NB4 (cell line): ENCODE data around the gene CDH1.
"Not testable (repeated sequence)": the region's sequence is repeated elsewhere in the genome, so short reads cannot be mapped to it uniquely, and the experiment has no call there.

ENCODE experiments used
- DNase-seq: peaks from one replicate; pipeline ENCODE4 v3.0.0; 2010; ENCODE audit warnings: low read depth
- H3K4me3 ChIP-seq: one replicate; pipeline ENCODE4 v1.5.1; 2011; ENCODE audit warnings: mild to moderate bottlenecking, low read depth, low read length, moderate library complexity
- MAX ChIP-seq: IDR thresholded peaks from 2 replicates; pipeline ENCODE4 v1.6.1; 2011; ENCODE audit warnings: low read depth, low read length
- MYC ChIP-seq: IDR thresholded peaks from 2 replicates; pipeline ENCODE4 v1.6.1; 2011; ENCODE audit warnings: low read depth, low read length
- POLR2A ChIP-seq: IDR thresholded peaks from 2 replicates; pipeline ENCODE4 v1.6.1; 2011; ENCODE audit warnings: mild to moderate bottlenecking; ENCODE audit not compliant: insufficient read length; ENCODE audit errors: extremely low read depth
- TF ChIP-seq, protein P1 (sequence below): IDR thresholded peaks from one replicate; pipeline ENCODE4 v1.5.1; 2012; ENCODE audit warnings: low read depth, low read length

Gene CDH1

DNA sequence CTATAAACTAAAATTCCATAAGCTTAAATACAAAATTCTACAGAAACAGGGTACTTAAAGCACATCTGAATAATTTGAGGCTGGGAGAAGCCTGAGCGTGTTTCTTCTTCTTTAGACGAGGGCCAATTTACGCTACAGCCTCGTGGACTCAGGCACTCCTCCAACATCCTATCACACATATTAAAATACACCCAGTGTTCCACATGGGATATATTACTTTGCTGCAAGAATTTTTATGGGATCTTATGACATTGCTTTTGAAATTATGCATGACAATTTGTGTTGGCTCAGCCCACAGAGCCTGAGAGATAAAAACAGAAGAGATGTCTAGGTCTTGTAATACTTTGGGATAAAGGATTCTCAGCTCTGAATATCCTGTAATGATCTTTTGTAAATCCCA, 102.7 kb downstream of the CDH1 start:
- TF ChIP-seq POLR2A: no peak
- TF ChIP-seq MYC: no peak
- no peak for TF ChIP-seq MAX
- H3K4me3 ChIP-seq: no peak overlapping the region
- DNase-seq: no peak

DNA sequence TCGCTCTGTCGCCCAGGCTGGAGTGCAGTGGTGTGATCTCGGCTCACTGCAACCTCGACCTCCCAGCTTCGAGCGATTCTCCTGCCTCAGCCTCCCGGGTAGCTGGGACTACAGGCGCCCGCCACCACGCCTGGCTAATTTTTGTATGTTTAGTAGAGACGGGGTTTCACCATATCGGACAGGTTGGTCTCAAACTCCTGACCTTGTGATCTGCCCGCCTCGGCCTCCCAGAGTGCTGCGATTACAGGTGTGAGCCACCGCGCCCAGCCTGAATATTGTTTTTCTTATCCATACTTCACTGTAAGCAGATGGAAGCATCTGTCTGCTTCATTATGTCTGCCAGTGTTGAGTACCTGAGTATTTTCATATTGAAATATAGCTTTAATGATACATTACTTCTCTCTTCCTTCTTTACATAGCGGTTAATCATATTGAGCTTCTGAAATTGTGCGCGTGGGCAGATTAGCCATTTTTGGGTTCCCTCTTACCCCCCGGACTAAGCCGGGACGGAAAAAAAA, 105.9 kb downstream of the CDH1 start:
- H3K4me3 ChIP-seq: peak overlapping the region; percentile 82
- DNase-seq: not testable (repeated sequence)

DNA sequence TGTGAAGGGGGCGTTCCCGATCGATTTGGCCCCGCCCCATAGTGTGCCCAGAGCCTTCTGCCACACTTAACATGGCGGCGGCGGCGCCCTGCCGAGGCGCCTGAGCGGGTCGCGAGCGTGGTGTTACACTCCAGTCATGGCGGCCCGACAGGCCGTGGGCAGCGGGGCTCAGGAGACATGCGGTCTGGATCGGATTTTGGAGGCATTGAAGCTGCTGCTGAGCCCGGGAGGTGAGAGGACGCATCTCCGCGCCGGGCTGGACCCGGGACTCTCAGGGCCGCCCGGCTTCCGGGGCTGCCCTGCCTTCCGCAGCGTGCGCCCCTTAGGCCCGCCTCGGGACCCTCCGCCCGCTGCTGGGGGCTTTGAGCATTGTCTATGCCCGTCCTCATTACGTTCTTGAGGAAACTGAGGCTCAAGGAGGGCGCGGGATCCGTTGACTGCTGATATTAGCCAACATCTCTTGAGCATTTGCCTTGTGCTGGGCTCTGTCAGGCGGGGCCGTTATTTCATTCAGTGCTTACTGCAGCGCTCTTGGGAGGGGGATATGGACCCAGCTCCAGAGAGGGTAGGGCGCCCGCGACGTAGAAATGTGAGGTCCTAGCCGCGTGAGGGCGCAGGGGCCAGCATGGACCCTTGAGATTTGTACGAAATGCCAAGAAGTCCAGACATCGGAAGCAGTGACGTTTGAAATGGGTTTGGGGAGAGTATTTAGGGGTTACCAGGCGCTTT, 106.6 kb downstream of the CDH1 start, which contains the start of gene TANGO6:
Gene TANGO6, plus strand, starts transcription at position 50 of the 729 bp plus-strand sequence. Its CDS starts 87 bp downstream, at position 137.
- TF ChIP-seq MYC (peak; percentile 86), POLR2A (peak; percentile 73), MAX (peak; percentile 74)
- TF ChIP-seq, protein P1, sequence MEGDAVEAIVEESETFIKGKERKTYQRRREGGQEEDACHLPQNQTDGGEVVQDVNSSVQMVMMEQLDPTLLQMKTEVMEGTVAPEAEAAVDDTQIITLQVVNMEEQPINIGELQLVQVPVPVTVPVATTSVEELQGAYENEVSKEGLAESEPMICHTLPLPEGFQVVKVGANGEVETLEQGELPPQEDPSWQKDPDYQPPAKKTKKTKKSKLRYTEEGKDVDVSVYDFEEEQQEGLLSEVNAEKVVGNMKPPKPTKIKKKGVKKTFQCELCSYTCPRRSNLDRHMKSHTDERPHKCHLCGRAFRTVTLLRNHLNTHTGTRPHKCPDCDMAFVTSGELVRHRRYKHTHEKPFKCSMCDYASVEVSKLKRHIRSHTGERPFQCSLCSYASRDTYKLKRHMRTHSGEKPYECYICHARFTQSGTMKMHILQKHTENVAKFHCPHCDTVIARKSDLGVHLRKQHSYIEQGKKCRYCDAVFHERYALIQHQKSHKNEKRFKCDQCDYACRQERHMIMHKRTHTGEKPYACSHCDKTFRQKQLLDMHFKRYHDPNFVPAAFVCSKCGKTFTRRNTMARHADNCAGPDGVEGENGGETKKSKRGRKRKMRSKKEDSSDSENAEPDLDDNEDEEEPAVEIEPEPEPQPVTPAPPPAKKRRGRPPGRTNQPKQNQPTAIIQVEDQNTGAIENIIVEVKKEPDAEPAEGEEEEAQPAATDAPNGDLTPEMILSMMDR: peak; percentile 60
- peak within 1 kb of the TSS; percentile 82 for H3K4me3 ChIP-seq

GRCh38 chr16:68844211-68844564, 107.1 kb downstream of the CDH1 start:
- TF ChIP-seq, protein P1: no peak
- peak; percentile 19 for TF ChIP-seq POLR2A
- peak; percentile 74; the same call in 1 of the 2 replicates for TF ChIP-seq MAX
- TF ChIP-seq MYC: no peak
- DNase-seq: no peak
- peak overlapping the region; percentile 82 for H3K4me3 ChIP-seq

More for the DNA sequence above, 106.6 kb downstream of the CDH1 start, which contains the start of gene TANGO6:
- peak; percentile 95 for DNase-seq

DNA sequence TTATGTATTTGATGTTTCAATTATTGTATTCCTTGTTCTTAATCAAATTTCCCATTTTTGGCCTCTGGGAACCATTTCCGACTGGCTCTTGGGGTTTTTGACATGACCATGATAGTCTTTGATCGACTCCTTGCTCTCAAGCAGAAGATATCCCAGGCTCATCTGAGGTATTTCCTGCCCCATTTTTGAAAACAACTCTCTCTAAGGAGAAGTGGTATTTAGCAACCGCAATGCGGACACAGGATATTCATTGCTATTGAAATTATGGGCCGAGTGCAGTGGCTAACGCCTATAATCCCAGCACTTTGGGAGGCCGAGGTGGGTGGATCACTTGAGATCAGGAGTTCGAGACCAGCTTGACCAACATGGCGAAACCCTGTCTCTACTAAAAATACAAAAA, 111.7 kb downstream of the CDH1 start:
- H3K4me3 ChIP-seq: no peak overlapping the region
- DNase-seq: no peak
- no peak for TF ChIP-seq MAX
- no peak for TF ChIP-seq MYC
- TF ChIP-seq, protein P1: no peak
- TF ChIP-seq POLR2A: no peak

DNA sequence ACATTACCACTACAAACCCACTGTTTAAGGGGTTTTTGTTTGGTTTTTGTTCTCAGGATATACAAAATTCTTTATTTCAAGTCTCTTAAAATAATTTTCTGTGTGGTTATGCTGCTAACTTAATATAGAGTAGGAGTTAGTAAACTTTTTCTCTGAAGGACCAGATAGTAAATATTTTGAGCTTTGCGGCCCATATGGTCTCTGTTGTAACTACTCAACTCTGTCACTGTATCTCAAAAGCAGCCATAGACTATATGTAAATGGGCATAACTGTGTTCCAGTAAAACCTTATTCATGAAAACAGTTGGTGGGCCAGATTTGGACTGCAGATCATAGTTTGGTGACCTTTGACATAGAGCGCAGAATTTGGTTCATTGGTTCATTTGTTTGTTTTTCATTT, 113.4 kb downstream of the CDH1 start:
- DNase-seq: no peak
- no peak overlapping the region for H3K4me3 ChIP-seq
- TF ChIP-seq, protein P1: no peak
- TF ChIP-seq MYC (no peak), MAX (no peak), POLR2A (no peak)
